ENCODE measurements around the gene LRRC28. TPM values are rescaled to one million over a fixed set of nuclear protein-coding genes. Genes with fewer than 3 reads are reported as not detected.

Gene LRRC28
- total and polyA plus RNA-seq, 2 experiments from 2014 or later: 24.9 to 45.5 TPM

DNA sequence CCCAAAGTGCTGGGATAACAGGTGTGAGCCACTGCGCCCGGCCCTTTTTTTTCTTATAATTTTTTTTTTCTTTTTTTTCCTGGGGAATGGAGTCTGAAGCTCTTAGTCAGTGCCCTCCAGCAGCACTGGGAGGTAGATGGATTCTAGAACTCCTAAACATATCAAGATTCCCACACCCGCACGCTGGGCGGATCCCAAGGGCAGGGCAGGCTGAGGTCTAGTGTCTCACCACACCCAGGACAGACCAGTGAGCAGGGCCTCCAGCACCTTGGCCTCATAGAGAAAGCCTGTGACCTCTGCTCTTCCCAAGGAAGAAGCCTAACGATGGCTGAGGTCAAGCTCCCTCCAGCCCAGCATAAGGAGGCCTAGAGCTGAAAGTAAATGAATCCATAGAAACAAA, 160.8 kb downstream of the LRRC28 start:
- no peaks in the 10 kb centered on the region for H3K36me3 ChIP-seq
- DNase-seq (ENCODE audit: low read depth in 1 of 2, low spot score in 1 of 2): no peak
- H3K27me3 ChIP-seq: no peaks in the 10 kb centered on the region

DNA sequence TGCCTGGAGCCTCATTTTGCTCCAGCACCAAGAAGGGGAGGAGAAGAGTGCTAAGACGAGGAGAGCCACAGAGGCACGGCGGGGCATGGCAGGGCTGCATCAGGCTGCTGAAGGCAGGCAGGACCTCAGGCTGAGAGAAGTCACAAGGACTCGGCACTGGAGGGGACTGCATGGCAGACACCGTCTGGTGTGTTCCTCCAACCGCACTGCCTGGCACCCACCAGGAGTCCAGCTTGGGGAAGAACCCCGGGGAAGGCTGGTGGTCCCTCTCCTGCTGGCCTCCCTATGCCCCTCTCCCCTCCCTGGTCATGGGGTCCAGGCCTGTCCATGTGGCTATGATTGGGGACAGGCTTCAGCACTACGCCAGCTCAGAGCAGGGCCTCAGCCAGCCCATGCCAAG, 161.3 kb downstream of the LRRC28 start:
- H3K36me3 ChIP-seq: no peaks in the 10 kb centered on the region
- no peak for DNase-seq (ENCODE audit: low read depth in 1 of 2, low spot score in 1 of 2)
- H3K9me3 ChIP-seq (ENCODE audit: low read depth): no peaks in the 10 kb centered on the region
- no peak overlapping the region for H3K27ac ChIP-seq
- H3K4me1 ChIP-seq (ENCODE audit: low read depth): no peaks in the 10 kb centered on the region
- TF ChIP-seq, protein P1, sequence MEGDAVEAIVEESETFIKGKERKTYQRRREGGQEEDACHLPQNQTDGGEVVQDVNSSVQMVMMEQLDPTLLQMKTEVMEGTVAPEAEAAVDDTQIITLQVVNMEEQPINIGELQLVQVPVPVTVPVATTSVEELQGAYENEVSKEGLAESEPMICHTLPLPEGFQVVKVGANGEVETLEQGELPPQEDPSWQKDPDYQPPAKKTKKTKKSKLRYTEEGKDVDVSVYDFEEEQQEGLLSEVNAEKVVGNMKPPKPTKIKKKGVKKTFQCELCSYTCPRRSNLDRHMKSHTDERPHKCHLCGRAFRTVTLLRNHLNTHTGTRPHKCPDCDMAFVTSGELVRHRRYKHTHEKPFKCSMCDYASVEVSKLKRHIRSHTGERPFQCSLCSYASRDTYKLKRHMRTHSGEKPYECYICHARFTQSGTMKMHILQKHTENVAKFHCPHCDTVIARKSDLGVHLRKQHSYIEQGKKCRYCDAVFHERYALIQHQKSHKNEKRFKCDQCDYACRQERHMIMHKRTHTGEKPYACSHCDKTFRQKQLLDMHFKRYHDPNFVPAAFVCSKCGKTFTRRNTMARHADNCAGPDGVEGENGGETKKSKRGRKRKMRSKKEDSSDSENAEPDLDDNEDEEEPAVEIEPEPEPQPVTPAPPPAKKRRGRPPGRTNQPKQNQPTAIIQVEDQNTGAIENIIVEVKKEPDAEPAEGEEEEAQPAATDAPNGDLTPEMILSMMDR (IDR thresholded peaks at IDR 0.05; ENCODE audit: low read depth, low read length): no peak
- H3K4me3 ChIP-seq: no peak overlapping the region
- no peaks in the 10 kb centered on the region for H3K27me3 ChIP-seq

More for the DNA sequence above, 160.8 kb downstream of the LRRC28 start:
- Histone ChIP-seq H3K27ac (no peak overlapping the region), H3K9me3 (ENCODE audit: low read depth) (no peaks in the 10 kb centered on the region), H3K4me3 (no peak overlapping the region), H3K4me1 (ENCODE audit: low read depth) (no peaks in the 10 kb centered on the region)
- TF ChIP-seq, protein P1 (IDR thresholded peaks at IDR 0.05; ENCODE audit: low read depth, low read length): no peak

DNA sequence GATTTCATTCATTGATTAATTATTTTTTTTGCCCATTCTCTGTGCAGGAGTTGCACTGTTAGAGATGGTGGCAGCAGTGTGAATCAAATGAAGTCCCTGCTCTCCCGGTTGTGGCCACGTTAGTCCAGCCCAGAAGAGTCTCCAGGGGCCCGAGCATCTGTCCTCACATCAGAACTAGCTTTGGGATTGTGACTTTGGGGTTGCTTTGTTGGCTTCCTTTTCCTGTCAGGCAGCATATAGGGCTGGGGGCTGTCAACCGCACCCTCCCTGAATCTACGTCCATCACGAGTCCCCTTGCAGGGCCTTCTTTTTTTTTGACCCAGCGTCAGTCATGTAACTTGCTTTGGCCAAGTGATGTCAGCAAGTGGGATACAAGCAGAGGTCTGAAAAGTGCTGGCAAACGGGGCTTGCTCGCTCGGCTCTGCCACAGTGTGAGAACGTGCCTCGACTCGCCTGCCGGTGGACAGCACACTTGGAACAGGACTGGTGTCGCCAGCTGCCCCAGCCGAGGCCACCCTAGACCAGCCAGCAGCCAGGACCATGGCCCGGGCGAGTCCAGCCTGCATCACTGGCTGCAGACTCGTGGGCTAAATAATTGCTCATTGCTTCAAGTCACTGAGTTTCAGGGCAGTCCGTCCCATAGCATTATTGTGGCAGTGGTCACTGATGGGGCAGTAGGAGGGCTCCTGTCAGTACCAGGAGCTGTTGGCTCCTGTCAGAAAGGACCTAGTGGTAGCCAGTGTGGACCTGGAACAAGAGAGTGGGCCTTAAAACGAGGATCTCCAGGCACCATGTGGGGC, 162.9 kb downstream of the LRRC28 start:
- Histone ChIP-seq H3K27ac (no peak overlapping the region), H3K4me1 (ENCODE audit: low read depth) (no peaks in the 10 kb centered on the region), H3K36me3 (no peaks in the 10 kb centered on the region), H3K27me3 (no peaks in the 10 kb centered on the region), H3K4me3 (no peak overlapping the region), H3K9me3 (ENCODE audit: low read depth) (no peaks in the 10 kb centered on the region)
- TF ChIP-seq, protein P1 (IDR thresholded peaks at IDR 0.05; ENCODE audit: low read depth, low read length): no peak
- no peak for DNase-seq (ENCODE audit: low read depth in 1 of 2, low spot score in 1 of 2)

DNA sequence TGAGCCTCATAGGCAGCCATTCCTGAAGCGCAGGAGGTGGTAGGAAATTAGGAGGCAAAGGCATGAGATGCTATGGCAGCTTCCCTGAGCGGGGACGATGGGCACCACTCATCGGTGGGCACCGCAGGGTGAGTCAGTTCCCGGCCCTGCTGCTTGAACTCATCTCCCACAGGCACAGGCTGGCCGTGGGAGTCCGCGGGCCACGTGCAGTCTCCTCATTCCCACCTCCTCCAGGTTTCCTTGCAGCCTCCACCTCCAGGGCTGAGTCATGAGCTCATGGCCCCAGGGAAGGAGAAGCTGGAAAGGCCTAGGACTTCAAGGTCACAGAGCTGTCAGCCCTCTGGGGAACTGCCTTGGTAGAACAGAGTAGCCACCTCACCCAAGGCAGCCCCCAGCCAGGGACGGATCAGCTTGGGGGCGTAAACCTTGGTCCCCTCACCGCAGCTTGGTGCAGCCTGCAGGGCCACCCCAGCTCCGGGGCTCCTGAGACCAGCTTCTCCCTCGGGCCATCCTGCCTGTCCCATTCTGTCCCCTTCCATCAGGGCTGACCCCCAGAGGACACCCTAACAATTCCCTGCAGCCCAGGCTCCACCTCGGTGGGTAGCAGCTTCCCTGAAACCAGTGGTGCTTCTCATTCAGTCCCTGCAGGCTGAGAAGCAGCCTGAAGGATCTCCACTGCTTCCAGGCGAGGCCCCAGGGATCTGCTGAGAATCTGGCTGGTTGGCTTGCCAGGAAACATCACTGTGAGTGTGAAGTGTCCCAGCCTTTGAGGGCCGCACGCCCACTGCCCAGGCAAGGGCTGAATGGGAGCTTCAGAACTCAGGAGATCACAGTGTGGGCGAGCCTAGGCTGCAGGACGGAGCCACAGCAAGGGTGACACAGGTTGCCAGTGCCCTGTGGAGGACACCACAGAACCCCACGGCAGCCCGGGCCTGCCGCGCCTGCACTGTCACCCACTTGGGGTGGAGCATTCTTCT, 163.8 kb downstream of the LRRC28 start:
- H3K27ac ChIP-seq: no peak overlapping the region
- no peaks in the 10 kb centered on the region for H3K36me3 ChIP-seq
- no peaks in the 10 kb centered on the region for H3K4me1 ChIP-seq (ENCODE audit: low read depth)
- no peaks in the 10 kb centered on the region for H3K27me3 ChIP-seq
- TF ChIP-seq, protein P1 (IDR thresholded peaks at IDR 0.05; ENCODE audit: low read depth, low read length): no peak
- DNase-seq (ENCODE audit: low read depth in 1 of 2, low spot score in 1 of 2): no peak
- no peaks in the 10 kb centered on the region for H3K9me3 ChIP-seq (ENCODE audit: low read depth)
- no peak overlapping the region for H3K4me3 ChIP-seq

DNA sequence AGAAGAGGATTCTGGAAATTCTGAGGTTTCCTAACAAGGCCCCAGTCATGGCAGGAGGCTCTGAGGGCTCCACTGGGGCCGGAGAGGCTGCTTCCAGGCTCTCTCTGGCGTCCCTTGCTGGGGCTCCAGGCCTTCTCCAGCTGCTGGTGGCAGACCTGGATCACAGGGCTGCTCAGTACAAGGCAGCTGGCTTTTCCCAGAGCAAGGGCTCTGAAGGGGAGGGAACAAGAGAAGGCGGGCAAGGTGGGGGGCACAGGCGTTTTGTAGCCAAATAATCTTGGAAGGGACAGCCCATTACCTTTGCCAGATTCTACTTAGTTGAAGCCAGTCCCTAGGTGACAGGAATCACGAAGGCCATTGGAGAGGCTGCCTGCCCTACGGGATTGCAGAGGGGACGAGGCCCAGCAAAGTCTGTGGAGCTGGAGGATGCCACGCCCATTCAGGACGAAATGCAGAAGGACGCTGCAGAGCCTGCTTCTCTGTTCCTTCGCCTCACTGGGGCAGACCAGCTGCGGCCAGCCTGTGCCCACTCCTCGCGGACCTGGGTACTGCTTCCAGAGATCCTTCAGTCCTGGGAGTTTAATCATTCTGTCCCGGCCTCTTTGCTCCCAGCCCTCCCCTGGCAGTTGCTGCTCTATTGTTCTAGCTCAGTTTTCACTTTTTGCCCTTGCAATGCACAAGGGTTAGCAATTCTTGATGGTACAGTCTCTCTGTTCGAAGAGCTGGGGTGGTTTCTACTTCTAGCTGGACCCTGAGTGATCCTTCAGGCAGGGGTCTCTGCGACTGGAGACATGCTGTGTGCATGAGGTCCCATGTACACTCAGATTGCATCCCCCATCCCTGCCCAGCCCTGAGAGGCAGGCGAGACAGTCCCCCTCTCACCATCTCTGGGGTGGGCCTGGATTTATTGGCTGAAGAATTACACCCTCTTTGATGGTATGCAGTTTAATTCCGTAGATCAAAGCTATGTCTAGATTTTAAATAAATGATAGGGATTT, 165.2 kb downstream of the LRRC28 start:
- no peak for DNase-seq (ENCODE audit: low read depth in 1 of 2, low spot score in 1 of 2)
- no peaks in the 10 kb centered on the region for H3K9me3 ChIP-seq (ENCODE audit: low read depth)

More for the DNA sequence above, 165.2 kb downstream of the LRRC28 start:
- TF ChIP-seq, protein P1 (IDR thresholded peaks at IDR 0.05; ENCODE audit: low read depth, low read length): no peak
- no peaks in the 10 kb centered on the region for H3K36me3 ChIP-seq
- H3K4me1 ChIP-seq (ENCODE audit: low read depth): no peaks in the 10 kb centered on the region
- H3K27me3 ChIP-seq: no peaks in the 10 kb centered on the region
- H3K4me3 ChIP-seq: no peak overlapping the region
- H3K27ac ChIP-seq: no peak overlapping the region
